Measurements from ENCODE around the gene CLEC4F. TPM values are rescaled to one million over a fixed set of nuclear protein-coding genes. Genes with fewer than 3 reads are reported as not detected.

CLEC4F gene
- total and polyA plus RNA-seq, 2 donors (not counting 1 experiment from before 2014, with no cell fraction given), result not detected

DNA sequence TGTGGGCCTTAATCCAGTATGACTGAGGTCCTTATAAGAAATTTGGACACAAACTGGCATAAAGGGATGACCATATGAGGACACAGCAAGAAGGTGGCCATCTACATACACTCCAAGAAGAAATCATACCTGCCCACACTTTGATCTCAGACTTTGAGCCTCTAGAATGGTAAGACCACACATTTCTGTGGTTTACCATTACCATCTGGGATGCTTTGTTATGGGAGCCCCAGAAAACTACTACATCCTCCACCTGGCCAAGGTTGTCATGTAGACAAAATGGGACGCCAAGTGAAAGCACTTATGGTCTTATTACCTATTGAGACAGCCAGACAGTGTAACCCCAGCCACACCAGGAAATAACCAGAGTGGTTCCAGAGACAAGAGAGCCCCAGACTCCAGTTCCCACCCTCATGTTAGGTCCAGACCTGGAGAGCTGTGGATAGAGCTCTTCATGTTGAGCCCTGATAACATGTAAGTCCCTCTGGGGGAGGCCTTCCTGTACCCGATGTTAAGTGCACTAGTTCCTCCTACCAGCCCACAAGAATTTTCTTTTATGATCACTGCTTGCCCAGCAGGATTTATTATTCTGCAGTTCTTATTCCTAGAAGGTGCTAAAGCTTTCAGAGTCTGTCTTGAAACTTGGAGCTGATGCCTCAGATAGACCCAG is 47.8 kb downstream of the CLEC4F start:
- intact Hi-C loops (cut with micrococcal nuclease), result no loop called here
- H3K27ac ChIP-seq (ENCODE audit: low read length in 2 of 2), result no peak overlapping the region
- Mint-ChIP-seq H3K27ac (no peak overlapping the region), H3K9me3 (ENCODE audit: insufficient read depth) (peaks cover 9% of the 10 kb centered on the region), H3K27me3 (peaks cover 53% of the 10 kb centered on the region), H3K4me1 (peaks cover 6% of the 10 kb centered on the region), H3K4me3 (no peak overlapping the region)
- H3K27me3 ChIP-seq (replicated peaks in 1 of 4; ENCODE audit: control extremely low read depth in 1 of 4, control insufficient read depth in 3 of 4, insufficient read depth in 4 of 4, low read length in 3 of 4), result peaks cover 0 to 49% (median 24%) of the 10 kb centered on the region in 4 experiments
- WGBS (ENCODE audit: insufficient coverage), result 50% methylated on average over 2 of the region's 2 CpGs
- no peak overlapping the region for H2AFZ ChIP-seq (ENCODE audit: insufficient read depth, low read depth, low read length, poor library complexity, severe bottlenecking)
- H3K9ac ChIP-seq (ENCODE audit: low read length), result no peak overlapping the region
- H3K4me3 ChIP-seq (ENCODE audit: control extremely low read depth in 1 of 5, extremely low read depth in 1 of 5, insufficient read depth in 1 of 5, low read depth in 2 of 5, low read length in 4 of 5), result no peak overlapping the region
- no peaks in the 10 kb centered on the region for H3K36me3 ChIP-seq (replicated peaks in 1 of 2; ENCODE audit: control extremely low read depth in 1 of 2, control insufficient read depth in 1 of 2, extremely low read depth in 1 of 2, insufficient read depth in 2 of 2, low read length in 1 of 2)
- H3K9me3 ChIP-seq (ENCODE audit: control extremely low read depth in 1 of 3, control insufficient read depth in 2 of 3, insufficient read depth in 1 of 3, low read length in 2 of 3), result peaks cover 0 to 6% (median 3%) of the 10 kb centered on the region in 3 donors
- H3K4me2 ChIP-seq (replicated peaks; ENCODE audit: low read depth, low read length, poor library complexity, severe bottlenecking), result no peak overlapping the region
- TF ChIP-seq EZH2 (IDR thresholded peaks at IDR 0.05; ENCODE audit: borderline replicate concordance, insufficient read depth, low read depth, low read length, poor library complexity, severe bottlenecking), result no peak
- TF ChIP-seq, protein P1, sequence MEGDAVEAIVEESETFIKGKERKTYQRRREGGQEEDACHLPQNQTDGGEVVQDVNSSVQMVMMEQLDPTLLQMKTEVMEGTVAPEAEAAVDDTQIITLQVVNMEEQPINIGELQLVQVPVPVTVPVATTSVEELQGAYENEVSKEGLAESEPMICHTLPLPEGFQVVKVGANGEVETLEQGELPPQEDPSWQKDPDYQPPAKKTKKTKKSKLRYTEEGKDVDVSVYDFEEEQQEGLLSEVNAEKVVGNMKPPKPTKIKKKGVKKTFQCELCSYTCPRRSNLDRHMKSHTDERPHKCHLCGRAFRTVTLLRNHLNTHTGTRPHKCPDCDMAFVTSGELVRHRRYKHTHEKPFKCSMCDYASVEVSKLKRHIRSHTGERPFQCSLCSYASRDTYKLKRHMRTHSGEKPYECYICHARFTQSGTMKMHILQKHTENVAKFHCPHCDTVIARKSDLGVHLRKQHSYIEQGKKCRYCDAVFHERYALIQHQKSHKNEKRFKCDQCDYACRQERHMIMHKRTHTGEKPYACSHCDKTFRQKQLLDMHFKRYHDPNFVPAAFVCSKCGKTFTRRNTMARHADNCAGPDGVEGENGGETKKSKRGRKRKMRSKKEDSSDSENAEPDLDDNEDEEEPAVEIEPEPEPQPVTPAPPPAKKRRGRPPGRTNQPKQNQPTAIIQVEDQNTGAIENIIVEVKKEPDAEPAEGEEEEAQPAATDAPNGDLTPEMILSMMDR (IDR thresholded peaks at IDR 0.05), result no peak
- POLR2A ChIA-PET, result interaction anchor here (0.5 kb wide), 1 partner anchor 58 kb away, joined by 6 read pairs; no protein-coding TSS in a partner anchor
- CTCF ChIA-PET, result no interaction called here
- H4K20me1 ChIP-seq (ENCODE audit: control insufficient read depth, insufficient read depth, low read length, poor library complexity, severe bottlenecking), result no peaks in the 10 kb centered on the region
- peaks cover 0 to 5% of the 10 kb centered on the region in 2 donors for H3K4me1 ChIP-seq (ENCODE audit: control insufficient read depth in 2 of 2, insufficient read depth in 2 of 2, low read length in 2 of 2)
- ATAC-seq (ENCODE audit: low read depth) (no peak), DNase-seq (no peak)
- no peaks in the 10 kb centered on the region for H3K79me2 ChIP-seq (ENCODE audit: control insufficient read depth, insufficient read depth, low read length)

DNA sequence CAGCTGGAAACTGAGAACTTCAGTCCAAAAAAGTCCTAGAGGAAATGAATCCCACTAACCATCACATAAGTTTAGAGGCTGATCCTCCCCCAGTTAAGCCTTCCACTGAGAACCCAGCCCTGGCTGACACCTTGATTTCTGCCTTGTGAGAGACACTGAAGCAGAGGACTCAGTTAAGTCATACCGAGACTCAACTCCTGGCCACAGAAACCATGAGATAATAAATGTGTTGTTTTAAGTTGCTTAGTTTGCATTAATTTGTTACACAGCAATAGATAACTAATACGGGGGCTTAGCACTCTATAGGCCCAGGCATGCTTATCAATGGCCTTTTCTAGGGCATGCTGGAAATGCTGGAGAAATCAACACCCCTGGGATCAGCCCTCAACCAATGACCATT is 49.0 kb downstream of the CLEC4F start:
- Histone ChIP-seq H3K9me3 (ENCODE audit: control extremely low read depth in 1 of 3, control insufficient read depth in 2 of 3, insufficient read depth in 1 of 3, low read length in 2 of 3) (peaks cover 0 to 6% (median 3%) of the 10 kb centered on the region in 3 donors), H3K4me3 (ENCODE audit: control extremely low read depth in 1 of 5, extremely low read depth in 1 of 5, insufficient read depth in 1 of 5, low read depth in 2 of 5, low read length in 4 of 5) (no peak overlapping the region), H4K20me1 (ENCODE audit: control insufficient read depth, insufficient read depth, low read length, poor library complexity, severe bottlenecking) (no peaks in the 10 kb centered on the region), H3K79me2 (ENCODE audit: control insufficient read depth, insufficient read depth, low read length) (no peaks in the 10 kb centered on the region), H3K27ac (ENCODE audit: low read length in 2 of 2) (no peak overlapping the region), H3K36me3 (replicated peaks in 1 of 2; ENCODE audit: control extremely low read depth in 1 of 2, control insufficient read depth in 1 of 2, extremely low read depth in 1 of 2, insufficient read depth in 2 of 2, low read length in 1 of 2) (no peaks in the 10 kb centered on the region), H3K27me3 (replicated peaks in 1 of 4; ENCODE audit: control extremely low read depth in 1 of 4, control insufficient read depth in 3 of 4, insufficient read depth in 4 of 4, low read length in 3 of 4) (peaks cover 0 to 49% (median 23%) of the 10 kb centered on the region in 4 experiments), H3K9ac (ENCODE audit: low read length) (no peak overlapping the region), H2AFZ (ENCODE audit: insufficient read depth, low read depth, low read length, poor library complexity, severe bottlenecking) (no peak overlapping the region), H3K4me2 (replicated peaks; ENCODE audit: low read depth, low read length, poor library complexity, severe bottlenecking) (no peak overlapping the region), H3K4me1 (ENCODE audit: control insufficient read depth in 2 of 2, insufficient read depth in 2 of 2, low read length in 2 of 2) (peaks cover 3 to 12% of the 10 kb centered on the region in 2 donors)
- no peak overlapping the region for H3K27ac Mint-ChIP-seq
- ChIA-PET POLR2A (no interaction called here), CTCF (interaction anchor here (1.5 to 1.7 kb wide), 2 partner anchors 17 to 19 kb away, joined by 3 to 4 read pairs; no protein-coding TSS in a partner anchor)
- DNase-seq (no peak), ATAC-seq (ENCODE audit: low read depth) (no peak)
- H3K4me3 Mint-ChIP-seq, result no peak overlapping the region
- TF ChIP-seq, protein P1 (IDR thresholded peaks at IDR 0.05), result no peak
- TF ChIP-seq EZH2 (IDR thresholded peaks at IDR 0.05; ENCODE audit: borderline replicate concordance, insufficient read depth, low read depth, low read length, poor library complexity, severe bottlenecking), result no peak
- peaks cover 11% of the 10 kb centered on the region for H3K4me1 Mint-ChIP-seq
- H3K27me3 Mint-ChIP-seq, result peaks cover 48% of the 10 kb centered on the region
- intact Hi-C loops (cut with micrococcal nuclease), result no loop called here
- peaks cover 9% of the 10 kb centered on the region for H3K9me3 Mint-ChIP-seq (ENCODE audit: insufficient read depth)
- no CpG with 5 or more reads among the region's 2 CpGs for WGBS (ENCODE audit: insufficient coverage)

All from B cell (primary cell).